GM12801 (cell line): ENCODE measurements around the gene MYCN.

Experiments used
- TF ChIP-seq, protein P1 (sequence below): IDR thresholded peaks from one replicate; pipeline ENCODE4 v1.5.1; 2011; ENCODE audit warnings: control low read depth; ENCODE audit not compliant: insufficient read length; ENCODE audit errors: extremely low read depth

The MYCN gene

DNA sequence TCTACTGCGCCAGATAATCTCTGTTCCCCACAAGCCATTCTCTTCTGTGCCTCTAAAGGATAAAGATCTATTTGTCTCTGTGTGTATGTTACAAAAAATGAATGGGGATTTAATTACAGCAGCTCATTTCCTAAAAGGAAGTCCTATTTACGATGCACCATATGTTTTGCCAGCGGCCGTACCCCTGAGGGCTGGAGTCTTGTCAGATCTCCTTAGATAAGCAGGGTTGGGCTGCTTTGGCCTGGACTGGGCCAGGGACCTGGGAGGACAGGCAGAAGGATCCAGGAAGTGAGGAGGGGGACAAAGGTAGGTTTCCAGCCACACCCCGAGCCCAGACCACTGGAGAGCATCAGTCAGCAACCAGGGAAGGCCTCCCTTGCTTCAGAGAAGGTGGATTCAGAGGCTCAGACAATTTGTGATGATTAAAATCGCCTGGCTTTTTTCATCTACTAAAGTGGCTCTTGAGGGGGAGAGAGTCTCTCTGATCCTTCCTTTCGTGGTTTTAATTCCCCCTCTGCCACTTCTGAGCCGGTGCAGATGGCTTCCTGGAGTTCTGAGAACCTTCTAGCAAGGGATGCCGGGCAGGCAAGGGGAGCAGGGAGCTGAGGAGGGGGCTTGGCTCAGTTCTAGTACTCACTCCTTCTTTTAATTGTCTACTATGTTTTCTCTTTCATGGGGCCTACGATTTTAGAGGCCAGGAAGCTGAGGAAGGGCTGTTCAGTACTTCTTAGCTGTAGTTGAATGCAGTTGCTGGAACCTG, 42.1 kb downstream of the MYCN start:
- TF ChIP-seq, protein P1, sequence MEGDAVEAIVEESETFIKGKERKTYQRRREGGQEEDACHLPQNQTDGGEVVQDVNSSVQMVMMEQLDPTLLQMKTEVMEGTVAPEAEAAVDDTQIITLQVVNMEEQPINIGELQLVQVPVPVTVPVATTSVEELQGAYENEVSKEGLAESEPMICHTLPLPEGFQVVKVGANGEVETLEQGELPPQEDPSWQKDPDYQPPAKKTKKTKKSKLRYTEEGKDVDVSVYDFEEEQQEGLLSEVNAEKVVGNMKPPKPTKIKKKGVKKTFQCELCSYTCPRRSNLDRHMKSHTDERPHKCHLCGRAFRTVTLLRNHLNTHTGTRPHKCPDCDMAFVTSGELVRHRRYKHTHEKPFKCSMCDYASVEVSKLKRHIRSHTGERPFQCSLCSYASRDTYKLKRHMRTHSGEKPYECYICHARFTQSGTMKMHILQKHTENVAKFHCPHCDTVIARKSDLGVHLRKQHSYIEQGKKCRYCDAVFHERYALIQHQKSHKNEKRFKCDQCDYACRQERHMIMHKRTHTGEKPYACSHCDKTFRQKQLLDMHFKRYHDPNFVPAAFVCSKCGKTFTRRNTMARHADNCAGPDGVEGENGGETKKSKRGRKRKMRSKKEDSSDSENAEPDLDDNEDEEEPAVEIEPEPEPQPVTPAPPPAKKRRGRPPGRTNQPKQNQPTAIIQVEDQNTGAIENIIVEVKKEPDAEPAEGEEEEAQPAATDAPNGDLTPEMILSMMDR: no peak

DNA sequence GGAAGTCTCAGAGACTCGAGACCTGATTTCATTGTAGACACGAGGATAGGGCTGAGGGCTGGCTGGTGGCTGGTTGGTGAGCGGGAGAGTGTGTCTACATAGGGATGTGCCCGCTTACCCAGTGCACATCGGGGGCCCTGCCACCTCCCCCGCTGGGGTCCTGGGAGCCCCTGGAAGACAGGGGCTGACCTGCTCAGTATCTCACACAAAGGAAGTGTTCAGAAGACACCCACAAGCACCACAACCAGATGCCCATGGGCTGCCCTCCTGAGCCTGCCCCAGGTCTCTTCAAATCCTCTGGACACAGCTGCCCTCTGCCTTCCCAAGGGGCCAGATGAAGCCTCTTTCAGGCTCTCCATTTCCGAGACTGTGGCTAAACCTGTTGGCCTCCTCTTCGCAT, 43.1 kb downstream of the MYCN start:
- TF ChIP-seq, protein P1: no peak

DNA sequence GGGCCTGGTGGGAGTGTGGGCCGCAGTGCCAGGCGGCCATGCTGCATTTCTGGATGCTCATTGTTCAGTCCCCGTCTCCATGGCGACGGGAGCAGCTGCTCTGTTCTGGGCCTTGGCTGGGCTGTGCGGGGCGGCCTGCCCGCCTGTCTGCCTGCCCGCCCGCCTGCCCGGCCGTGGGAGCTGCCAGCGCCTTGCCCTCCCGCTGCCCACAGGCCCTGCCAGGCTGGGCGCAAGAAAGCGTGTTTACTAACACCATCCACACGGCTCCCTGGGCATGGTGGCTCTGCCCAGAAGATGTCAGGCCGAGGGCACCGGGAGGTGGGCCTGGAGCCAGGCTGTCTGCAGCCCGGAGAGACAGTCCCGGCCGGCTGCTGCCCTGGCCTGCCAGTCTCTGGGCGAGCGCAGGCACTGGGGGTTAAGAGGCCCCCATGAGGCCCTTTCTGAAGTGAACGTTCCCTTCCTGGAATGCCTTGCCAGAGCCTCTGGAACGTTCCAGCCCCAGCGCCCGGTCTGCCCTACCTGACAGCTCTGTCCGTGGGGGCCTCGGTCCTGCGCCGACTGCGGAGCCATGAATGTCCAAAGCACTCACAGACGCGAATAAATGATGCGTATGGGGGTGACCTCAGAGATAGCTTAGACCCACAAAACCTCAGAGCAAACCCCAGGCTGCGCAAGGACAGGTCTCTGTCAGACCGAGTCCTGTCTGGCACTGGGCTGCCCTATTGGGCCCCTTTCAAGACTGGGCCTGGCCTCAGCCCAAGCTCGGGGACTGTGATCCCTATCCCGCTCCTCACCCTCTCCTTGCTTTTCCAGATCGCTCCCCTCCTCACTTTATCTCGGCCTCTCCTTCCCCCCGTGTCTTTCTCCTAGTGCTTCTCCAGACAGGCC, 44.3 kb downstream of the MYCN start:
- TF ChIP-seq, protein P1: no peak

DNA sequence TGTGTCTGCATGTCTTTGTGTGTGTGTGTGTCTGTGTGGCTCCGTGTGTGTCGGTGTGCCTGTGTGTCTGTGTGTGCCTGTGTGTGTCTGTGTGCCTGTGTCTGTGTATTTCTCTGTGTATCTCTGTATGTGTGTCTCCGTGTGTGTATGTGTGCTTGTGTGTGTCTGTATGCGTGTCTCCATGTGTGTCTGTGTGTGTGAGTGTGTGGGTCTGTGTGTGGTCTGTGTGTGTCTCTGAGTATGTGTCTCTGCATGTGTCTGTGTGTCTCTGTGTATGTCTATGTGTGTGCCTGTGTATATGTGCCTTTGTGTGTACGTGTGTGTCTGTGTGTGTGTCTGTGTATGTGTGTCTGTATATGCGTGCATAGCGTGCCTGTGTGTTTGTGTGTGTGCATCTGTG, 45.2 kb downstream of the MYCN start:
- TF ChIP-seq, protein P1: no peak

DNA sequence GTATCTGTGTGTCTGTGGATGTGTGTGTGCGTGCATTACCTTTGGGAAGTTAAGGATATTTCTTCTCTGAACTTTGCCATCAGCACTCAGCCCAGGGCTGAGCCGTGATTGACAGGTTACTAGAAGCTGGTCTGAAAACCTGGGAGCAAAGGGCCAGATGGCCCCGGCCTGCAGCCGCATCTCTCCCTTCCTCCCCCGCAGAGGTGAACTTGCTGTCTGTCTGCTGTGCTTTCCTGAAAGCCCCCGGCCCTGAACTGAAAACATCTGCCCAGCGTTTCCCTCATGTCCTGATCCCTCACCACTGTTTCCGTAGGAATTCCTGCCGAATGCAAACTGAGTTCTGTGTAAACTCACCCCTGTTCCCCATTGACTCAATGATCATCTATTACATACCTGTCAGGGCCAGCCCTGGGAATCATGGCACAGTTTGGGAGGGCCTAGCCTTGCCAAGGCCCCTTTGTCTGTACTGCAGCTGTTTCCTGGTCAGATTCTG, 45.8 kb downstream of the MYCN start:
- TF ChIP-seq, protein P1: no peak

DNA sequence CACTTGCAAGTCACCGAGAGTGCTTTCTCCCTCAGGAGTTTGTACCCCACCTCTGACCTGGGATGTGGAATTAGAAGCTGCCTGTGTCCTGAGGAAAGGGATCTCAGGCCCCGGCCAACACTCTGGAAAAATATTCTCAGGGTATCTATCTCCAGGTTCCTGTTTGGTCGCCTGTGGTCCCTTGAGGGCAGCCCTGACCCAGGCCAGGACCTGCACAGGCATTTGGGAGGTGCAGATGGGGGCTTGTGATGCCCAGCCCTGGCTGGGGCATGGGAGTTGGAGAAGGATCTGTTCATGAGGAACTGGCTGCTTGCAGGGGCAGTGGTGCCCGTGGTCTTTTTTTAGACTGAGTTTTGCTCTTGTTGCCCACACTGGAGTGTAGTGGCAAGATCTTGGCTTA, 46.3 kb downstream of the MYCN start:
- TF ChIP-seq, protein P1: no peak

DNA sequence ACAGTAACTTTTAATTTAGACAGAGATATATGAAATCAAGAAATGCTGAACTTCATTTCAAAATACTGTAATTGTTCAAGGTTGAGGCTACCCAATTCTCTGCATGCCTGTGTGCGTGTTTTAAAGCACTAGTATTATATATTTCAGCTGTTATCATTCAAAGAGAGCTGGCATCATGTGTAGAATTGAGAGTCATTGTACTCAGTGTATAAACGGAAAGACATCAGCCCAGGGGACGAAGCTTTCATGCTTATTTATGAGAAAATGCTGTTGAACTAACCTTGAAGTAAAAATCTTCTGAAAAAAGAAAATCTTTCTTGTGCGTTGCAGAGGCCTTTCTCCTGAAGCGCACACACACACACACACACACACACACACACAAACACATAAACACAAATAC, 48.4 kb downstream of the MYCN start:
- TF ChIP-seq, protein P1: no peak
